H9 (cell line): ENCODE measurements around the gene ATF2. TPM values are rescaled to one million over a fixed set of nuclear protein-coding genes. Genes with fewer than 3 reads are reported as not detected.

Source experiments
- DNase-seq: peaks from one replicate; pipeline ENCODE4 v3.0.0-alpha.2; 2017
- H2AFZ ChIP-seq: one replicate; pipeline ENCODE4 v1.6.1; 2013; ENCODE audit warnings: mild to moderate bottlenecking, low read length, control low read depth, moderate library complexity
- H2AK5ac ChIP-seq: 2 replicates; pipeline ENCODE4 v1.6.1; 2013; ENCODE audit warnings: low read length, control low read depth, mixed read lengths; ENCODE audit not compliant: insufficient read length
- H2BK120ac ChIP-seq: one replicate; pipeline ENCODE4 v1.6.1; 2013; ENCODE audit warnings: low read depth, mild to moderate bottlenecking, low read length, control low read depth, inconsistent platforms; ENCODE audit not compliant: poor library complexity, severe bottlenecking
- H2BK12ac ChIP-seq: 2 replicates; pipeline ENCODE4 v1.6.1; 2013; ENCODE audit warnings: low read length, control low read depth, mixed read lengths, low read depth; ENCODE audit not compliant: insufficient read length
- H2BK15ac ChIP-seq: 2 replicates; pipeline ENCODE4 v1.6.1; 2013; ENCODE audit warnings: low read depth, low read length, control low read depth
- H2BK20ac ChIP-seq: one replicate; pipeline ENCODE4 v1.6.1; 2013; ENCODE audit warnings: low read depth, mild to moderate bottlenecking, low read length, control low read depth, inconsistent platforms; ENCODE audit not compliant: poor library complexity, severe bottlenecking
- H2BK5ac ChIP-seq: 2 replicates; pipeline ENCODE4 v1.6.1; 2013; ENCODE audit warnings: low read length, control low read depth, mixed read lengths; ENCODE audit not compliant: insufficient read length
- H3K14ac ChIP-seq: 2 replicates; pipeline ENCODE4 v1.6.1; 2013; ENCODE audit warnings: low read length, control low read depth; ENCODE audit not compliant: insufficient read depth
- H3K18ac ChIP-seq: 2 replicates; pipeline ENCODE4 v1.6.1; 2013; ENCODE audit warnings: low read depth, mild to moderate bottlenecking, mixed read lengths, low read length, control low read depth; ENCODE audit not compliant: insufficient read length
- H3K23ac ChIP-seq: 2 replicates; pipeline ENCODE4 v1.6.1; 2013; ENCODE audit warnings: low read length, control low read depth, mixed read lengths, low read depth; ENCODE audit not compliant: insufficient read length
- H3K23me2 ChIP-seq: 2 replicates; pipeline ENCODE4 v1.6.1; 2013; ENCODE audit warnings: low read depth, mild to moderate bottlenecking, mixed read lengths, low read length, control low read depth; ENCODE audit not compliant: insufficient read length, poor library complexity, severe bottlenecking
- H3K27ac ChIP-seq: 2 replicates; pipeline ENCODE4 v1.5.1; 2013; ENCODE audit warnings: low read length, control low read depth, mixed read lengths, low read depth; ENCODE audit not compliant: insufficient read length
- H3K27me3 ChIP-seq: 2 replicates; pipeline ENCODE4 v1.6.1; 2013; ENCODE audit warnings: low read length, control low read depth, inconsistent platforms; ENCODE audit not compliant: insufficient read depth
- H3K4ac ChIP-seq: 2 replicates; pipeline ENCODE4 v1.6.1; 2013; ENCODE audit warnings: low read depth, mild to moderate bottlenecking, control low read depth, inconsistent platforms, low read length, moderate library complexity
- H3K4me1 ChIP-seq: 2 replicates; pipeline ENCODE4 v1.6.1; 2013; ENCODE audit warnings: low read length, control low read depth, inconsistent platforms; ENCODE audit not compliant: insufficient read depth
- H3K4me2 ChIP-seq: 2 replicates; pipeline ENCODE4 v1.6.1; 2013; ENCODE audit warnings: low read length, control low read depth, mixed read lengths; ENCODE audit not compliant: insufficient read length, insufficient read depth
- H3K56ac ChIP-seq: 2 replicates; pipeline ENCODE4 v1.6.1; 2013; ENCODE audit warnings: low read depth, mild to moderate bottlenecking, mixed read lengths, low read length, control low read depth; ENCODE audit not compliant: insufficient read length
- H3K79me1 ChIP-seq: 2 replicates; pipeline ENCODE4 v1.6.1; 2013; ENCODE audit warnings: low read depth, mild to moderate bottlenecking, moderate library complexity, low read length, control low read depth, inconsistent platforms; ENCODE audit not compliant: insufficient read depth, poor library complexity, severe bottlenecking
- H3K79me2 ChIP-seq: 2 replicates; pipeline ENCODE4 v1.6.1; 2013; ENCODE audit warnings: low read length, control low read depth, inconsistent platforms; ENCODE audit not compliant: insufficient read depth
- H3K9ac ChIP-seq: 2 replicates; pipeline ENCODE4 v1.6.1; 2013; ENCODE audit warnings: low read length, control low read depth, mixed read lengths; ENCODE audit not compliant: insufficient read length; ENCODE audit errors: extremely low read depth
- H3K9me3 ChIP-seq: one replicate; pipeline ENCODE4 v1.6.1; 2013; ENCODE audit warnings: low read depth, low read length, inconsistent platforms; ENCODE audit not compliant: control insufficient read depth
- H3T11ph ChIP-seq: one replicate; pipeline ENCODE4 v1.6.1; 2013; ENCODE audit warnings: mild to moderate bottlenecking, low read length, control low read depth, inconsistent platforms
- H4K20me1 ChIP-seq: one replicate; pipeline ENCODE4 v1.6.1; 2013; ENCODE audit not compliant: control insufficient read depth, insufficient read length, insufficient read depth
- H4K5ac ChIP-seq: 2 replicates; pipeline ENCODE4 v1.6.1; 2013; ENCODE audit warnings: low read depth, mild to moderate bottlenecking, mixed read lengths, low read length, control low read depth; ENCODE audit not compliant: insufficient read length
- H4K8ac ChIP-seq: replicated peaks from 2 replicates; pipeline ENCODE4 v1.6.1; 2013; ENCODE audit warnings: low read length, control low read depth, mixed read lengths, low read depth; ENCODE audit not compliant: insufficient read length
- H4K91ac ChIP-seq: 2 replicates; pipeline ENCODE4 v1.6.1; 2013; ENCODE audit warnings: low read depth, mild to moderate bottlenecking, moderate library complexity, mixed read lengths, low read length, control low read depth; ENCODE audit not compliant: insufficient read length
- H3K27ac Mint-ChIP-seq, 3 experiments: 2 replicates in 2 of 3; 3 replicates in 1 of 3; pipeline ENCODE4 v1.8.0; 2020 to 2021; ENCODE audit warnings: mixed read lengths in 3 of 3, mild to moderate bottlenecking in 1 of 3, moderate library complexity in 1 of 3
- H3K27me3 Mint-ChIP-seq: 2 replicates; pipeline ENCODE4 v1.8.0; 2021; ENCODE audit warnings: low read depth, mild to moderate bottlenecking, moderate library complexity, mixed read lengths
- H3K36me3 Mint-ChIP-seq, 3 experiments: 2 replicates in 2 of 3; 3 replicates in 1 of 3; pipeline ENCODE4 v1.8.0; 2020 to 2021; ENCODE audit warnings: low read depth in 3 of 3, mixed read lengths in 3 of 3; ENCODE audit not compliant: insufficient read depth in 1 of 3
- H3K4me1 Mint-ChIP-seq, 2 experiments: 2 replicates each; pipeline ENCODE4 v1.8.0; 2020; ENCODE audit warnings: mixed read lengths in 2 of 2
- H3K4me3 Mint-ChIP-seq, 2 experiments: 2 replicates in 1 of 2; 3 replicates in 1 of 2; pipeline ENCODE4 v1.8.0; 2020 to 2021; ENCODE audit warnings: mild to moderate bottlenecking in 2 of 2, mixed read lengths in 2 of 2, moderate library complexity in 1 of 2
- H3K9me3 Mint-ChIP-seq, 2 experiments: 2 replicates in 1 of 2; 3 replicates in 1 of 2; pipeline ENCODE4 v1.8.0; 2020; ENCODE audit warnings: mild to moderate bottlenecking in 2 of 2, mixed read lengths in 2 of 2, moderate library complexity in 1 of 2
- WGBS: extraction: QIAGEN DNeasy Blood & Tissue Kit; methylation state at CpG from one replicate; pipeline ENCODE4 v1.1.7; 2013; ENCODE audit warnings: missing lambda C conversion rate, low lambda C conversion rate, mixed read lengths; ENCODE audit not compliant: insufficient read length; ENCODE audit errors: extremely low coverage; 5-methylcytosine and 5-hydroxymethylcytosine counted together
- total RNA-seq: library from RNA; stranded (reverse); gene quantifications from 2 replicates; pipeline ENCODE4 v1.2.1, GENCODE V29; 2021
- TF ChIP-seq, protein P1 (sequence below): fragments of 200-600 bp; sonication (generic); conservative IDR thresholded peaks from 3 replicates; pipeline ENCODE4 v1.8.0; 2021; ENCODE audit warnings: antibody characterized with exemption, mild to moderate bottlenecking

ATF2 gene
- total RNA-seq, 1 experiment from 2014 or later: 40.9 TPM

DNA sequence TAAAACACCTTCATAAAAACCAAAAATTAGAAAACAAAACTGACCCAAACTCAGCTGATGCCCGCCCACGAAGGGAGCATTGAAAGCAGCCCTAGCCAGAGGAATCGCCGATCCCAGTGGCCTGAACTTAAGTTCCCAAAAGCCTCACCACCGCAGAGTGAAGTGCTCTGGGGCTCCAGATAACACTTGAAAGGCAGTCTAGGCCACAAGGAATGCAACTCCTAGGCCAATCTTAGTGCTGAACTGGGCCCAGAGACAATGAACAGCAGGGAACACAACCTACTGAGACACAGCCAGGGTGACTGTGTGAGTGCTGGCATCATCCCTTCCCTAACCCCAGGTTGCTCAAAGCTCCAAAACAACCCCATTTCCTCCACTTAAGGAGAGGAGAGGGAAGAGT lies 103.2 kb downstream of the ATF2 start:
- peaks cover 0 to 3% of the 10 kb centered on the region in 2 experiments; a peak in 1 of 5 replicates for H3K9me3 Mint-ChIP-seq
- no peaks in the 10 kb centered on the region for H4K20me1 ChIP-seq
- no peak overlapping the region for H3K27ac ChIP-seq
- no peak overlapping the region for H4K8ac ChIP-seq
- no peak overlapping the region for H2BK12ac ChIP-seq
- no peak overlapping the region for H4K5ac ChIP-seq
- H3K27ac Mint-ChIP-seq: 0 out of 7 replicates have a peak overlapping the region, but pooled peaks of 1 of the 3 experiments have one; percentile 41
- H3K4ac ChIP-seq: no peak overlapping the region
- H3K23me2 ChIP-seq: no peaks in the 10 kb centered on the region
- no peak overlapping the region for H2BK20ac ChIP-seq
- H3K14ac ChIP-seq: no peak overlapping the region
- no peaks in the 10 kb centered on the region for H3K79me1 ChIP-seq
- H3K36me3 Mint-ChIP-seq: peaks cover 20 to 33% (median 21%) of the 10 kb centered on the region in 3 experiments
- H2BK15ac ChIP-seq: no peak overlapping the region
- no peak overlapping the region for H2AK5ac ChIP-seq
- H3K4me1 Mint-ChIP-seq: peaks cover 0 to 7% of the 10 kb centered on the region in 2 experiments; a peak in 2 of 4 replicates
- H3K79me2 ChIP-seq: no peaks in the 10 kb centered on the region
- H3K9me3 ChIP-seq: no peaks in the 10 kb centered on the region
- no peak overlapping the region for H2BK5ac ChIP-seq
- no peak overlapping the region for H3T11ph ChIP-seq
- no peak overlapping the region for H3K23ac ChIP-seq
- H2AFZ ChIP-seq: no peak overlapping the region
- no peak overlapping the region for H3K56ac ChIP-seq
- H3K4me2 ChIP-seq: no peak overlapping the region
- no peak for DNase-seq
- no peaks in the 10 kb centered on the region for H3K27me3 Mint-ChIP-seq
- no peak overlapping the region for H2BK120ac ChIP-seq
- H3K9ac ChIP-seq: no peak overlapping the region
- H3K4me1 ChIP-seq: no peaks in the 10 kb centered on the region
- no peaks in the 10 kb centered on the region for H3K27me3 ChIP-seq
- TF ChIP-seq, protein P1, sequence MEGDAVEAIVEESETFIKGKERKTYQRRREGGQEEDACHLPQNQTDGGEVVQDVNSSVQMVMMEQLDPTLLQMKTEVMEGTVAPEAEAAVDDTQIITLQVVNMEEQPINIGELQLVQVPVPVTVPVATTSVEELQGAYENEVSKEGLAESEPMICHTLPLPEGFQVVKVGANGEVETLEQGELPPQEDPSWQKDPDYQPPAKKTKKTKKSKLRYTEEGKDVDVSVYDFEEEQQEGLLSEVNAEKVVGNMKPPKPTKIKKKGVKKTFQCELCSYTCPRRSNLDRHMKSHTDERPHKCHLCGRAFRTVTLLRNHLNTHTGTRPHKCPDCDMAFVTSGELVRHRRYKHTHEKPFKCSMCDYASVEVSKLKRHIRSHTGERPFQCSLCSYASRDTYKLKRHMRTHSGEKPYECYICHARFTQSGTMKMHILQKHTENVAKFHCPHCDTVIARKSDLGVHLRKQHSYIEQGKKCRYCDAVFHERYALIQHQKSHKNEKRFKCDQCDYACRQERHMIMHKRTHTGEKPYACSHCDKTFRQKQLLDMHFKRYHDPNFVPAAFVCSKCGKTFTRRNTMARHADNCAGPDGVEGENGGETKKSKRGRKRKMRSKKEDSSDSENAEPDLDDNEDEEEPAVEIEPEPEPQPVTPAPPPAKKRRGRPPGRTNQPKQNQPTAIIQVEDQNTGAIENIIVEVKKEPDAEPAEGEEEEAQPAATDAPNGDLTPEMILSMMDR: no peak
- H4K91ac ChIP-seq: no peak overlapping the region
- WGBS: no CpG with 5 or more reads among the region's 5 CpGs
- H3K18ac ChIP-seq: peak overlapping the region; percentile 29
- H3K4me3 Mint-ChIP-seq: no peak overlapping the region
